HT-29 (cell line): ENCODE measurements around the gene TAGLN2. TPM values are rescaled to one million over a fixed set of nuclear protein-coding genes. Genes with fewer than 3 reads are reported as not detected.
"Not testable (repeated sequence)": the region's sequence is repeated elsewhere in the genome, so short reads cannot be mapped to it uniquely, and the experiment has no call there.

Experiments
- DNase-seq: peaks from one replicate; pipeline ENCODE4 v3.0.0-alpha.2; 2015; ENCODE audit warnings: low spot score
- total RNA-seq: library from RNA; depleted of rRNA; stranded (reverse); fragments of >200 nt; shearing (Covaris generic); gene quantifications from 2 replicates; pipeline ENCODE4 v1.2.3, GENCODE V29; 2014

TAGLN2 gene
- total RNA-seq, 1 experiment from 2014 or later, result 828 TPM

- no peak for DNase-seq
These were observed 2.6 kb downstream of the TAGLN2 start for GRCh38 chr1:159922511-159923202.

DNA sequence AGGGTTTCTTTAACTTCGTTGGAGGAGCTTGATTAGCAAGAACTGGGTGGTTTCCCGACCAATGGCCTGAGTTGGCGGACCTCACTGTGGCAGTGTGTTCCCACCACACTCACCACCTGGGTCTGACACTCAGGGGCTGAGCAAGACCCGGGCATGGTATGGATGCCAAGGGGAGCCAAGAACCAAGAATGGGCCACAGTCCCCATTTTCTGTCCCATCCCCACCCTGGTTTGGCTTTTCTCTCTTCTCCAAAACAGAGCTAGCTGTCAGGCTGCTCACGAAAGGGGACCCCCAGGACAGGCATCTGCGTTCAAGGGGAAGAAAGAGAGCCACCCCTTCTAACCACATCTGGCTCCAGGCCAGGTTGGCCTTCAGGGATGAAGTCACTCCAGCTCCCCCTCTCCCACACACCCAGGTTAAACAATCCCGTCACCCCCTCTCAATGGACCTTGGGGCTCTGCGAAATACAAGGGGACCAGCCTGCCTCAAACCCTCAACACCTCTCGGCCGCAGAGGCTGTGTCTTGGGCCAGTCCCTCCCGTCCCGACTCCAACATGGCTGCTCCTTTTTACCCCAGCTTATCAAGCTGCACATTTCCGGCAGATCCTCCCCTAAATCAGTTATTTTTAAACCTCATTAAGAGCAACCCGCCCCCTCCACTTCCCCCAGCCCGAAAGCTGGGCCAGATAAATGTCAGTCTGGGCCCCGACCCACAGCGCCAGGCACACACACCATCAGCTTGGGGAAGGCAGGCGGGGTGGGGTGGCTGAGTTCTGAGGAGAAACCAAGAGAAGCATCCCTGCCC lies 3.4 kb downstream of the TAGLN2 start:
- DNase-seq, result peak; percentile 8

GRCh38 chr1:159921251-159921650 lies 4.1 kb downstream of the TAGLN2 start:
- no peak for DNase-seq

DNA sequence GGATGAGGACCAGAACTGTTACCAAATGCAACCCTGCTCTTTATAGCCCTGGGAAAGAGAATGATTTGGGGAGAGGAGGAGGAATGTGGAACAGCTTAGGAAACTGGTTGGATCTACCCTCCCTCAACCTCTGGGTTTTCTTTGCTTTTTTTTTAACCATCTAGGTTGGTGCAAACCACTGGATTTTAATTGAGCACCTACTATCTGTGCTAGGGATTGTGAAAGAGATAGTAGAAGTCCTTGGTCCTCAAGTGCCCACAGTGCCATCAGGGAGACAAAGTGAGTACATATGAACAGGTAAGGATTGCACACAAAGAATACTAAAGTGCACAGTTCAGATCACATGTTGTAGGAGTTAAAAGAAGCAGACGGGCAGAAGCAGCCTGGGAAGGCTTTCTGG lies 4.7 kb downstream of the TAGLN2 start:
- no peak for DNase-seq

DNA sequence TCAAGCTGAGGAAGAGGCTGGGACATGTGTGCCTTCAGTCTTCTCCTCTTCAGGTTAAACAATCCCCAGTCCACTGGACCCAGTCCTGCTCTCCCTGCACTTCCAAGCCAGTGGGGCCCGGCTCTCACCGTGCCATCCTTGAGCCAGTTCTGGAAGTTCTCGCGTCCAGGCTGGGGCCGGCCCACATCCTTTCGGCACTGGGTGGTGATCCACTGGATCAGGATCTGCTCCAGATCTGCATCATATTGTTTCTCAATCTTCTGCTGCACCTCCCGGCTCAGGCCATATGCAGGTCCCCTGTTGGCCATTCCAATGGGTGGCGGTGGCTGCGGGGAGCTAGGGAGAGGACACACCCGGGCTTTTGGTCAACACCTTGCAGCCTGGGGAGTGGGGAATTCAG lies 5.1 kb downstream of the TAGLN2 start:
- no peak for DNase-seq

DNA sequence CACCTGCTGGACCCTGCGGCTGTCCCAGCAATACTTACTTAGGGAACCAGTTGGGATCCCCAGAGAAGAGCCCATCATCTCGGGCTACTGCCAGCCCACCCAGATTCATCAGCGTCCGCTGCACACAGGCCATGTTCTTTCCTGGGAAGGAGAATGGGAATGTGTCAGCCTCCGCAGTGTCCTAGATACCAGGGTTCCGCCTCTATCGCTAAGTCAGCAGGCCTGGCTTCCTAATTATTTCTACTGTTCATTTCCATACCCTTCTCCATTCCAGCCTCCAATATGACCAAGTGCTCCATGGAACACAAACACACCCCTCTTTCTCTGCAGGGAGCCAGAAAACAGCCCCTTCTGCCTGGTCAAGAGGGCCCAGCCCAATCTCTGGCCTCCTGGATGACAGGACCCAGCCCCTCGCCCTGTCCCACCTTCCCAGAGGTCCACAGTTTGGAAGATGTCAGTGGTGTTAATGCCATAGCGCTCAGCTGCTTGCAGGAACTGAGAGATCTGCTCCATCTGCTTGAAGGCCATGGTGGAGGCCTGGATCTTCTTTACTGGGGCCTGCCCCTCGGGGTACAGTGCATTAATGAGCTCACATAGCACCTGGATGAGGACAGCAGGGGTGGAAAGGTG lies 6.0 kb downstream of the TAGLN2 start:
- DNase-seq, result no peak

- no peak for DNase-seq
These were observed 6.7 kb downstream of the TAGLN2 start for GRCh38 chr1:159918352-159919200.

GRCh38 chr1:159917533-159918351 lies 7.6 kb downstream of the TAGLN2 start:
- no peak for DNase-seq

GRCh38 chr1:159916242-159917051 lies 8.9 kb downstream of the TAGLN2 start:
- DNase-seq, result peak; percentile 71

DNA sequence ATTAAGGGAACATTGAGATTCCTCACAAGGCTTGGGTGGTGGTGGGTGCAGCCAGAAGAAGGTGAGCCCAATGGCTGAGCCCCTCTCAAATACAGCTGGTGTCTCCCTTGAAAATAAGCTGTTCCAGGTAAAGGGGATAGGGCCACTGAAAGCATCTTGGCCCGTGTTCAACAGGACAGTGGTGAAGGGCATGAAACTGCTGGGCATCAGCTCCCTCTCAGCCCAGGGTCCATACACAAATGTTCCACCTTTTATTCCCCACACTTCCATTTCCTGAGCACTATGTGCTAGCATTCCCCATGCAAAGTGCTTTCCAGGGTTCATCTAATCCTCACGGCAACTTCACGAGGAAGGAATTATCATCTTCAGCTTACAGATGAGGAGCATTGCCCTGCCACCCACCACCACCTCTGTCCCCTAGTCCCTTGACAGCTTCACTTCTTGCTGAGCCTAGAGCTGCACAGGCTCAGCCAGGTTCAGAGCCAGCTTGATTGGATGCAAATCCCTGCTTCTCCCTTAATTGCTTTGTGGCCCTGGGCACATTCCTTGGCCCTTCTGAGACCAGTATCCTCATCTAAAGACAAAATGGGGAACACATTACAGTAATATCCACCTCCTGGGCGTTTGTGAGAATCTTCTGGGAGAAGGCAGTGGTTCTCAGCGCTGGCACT lies 9.6 kb downstream of the TAGLN2 start:
- DNase-seq, result no peak

DNA sequence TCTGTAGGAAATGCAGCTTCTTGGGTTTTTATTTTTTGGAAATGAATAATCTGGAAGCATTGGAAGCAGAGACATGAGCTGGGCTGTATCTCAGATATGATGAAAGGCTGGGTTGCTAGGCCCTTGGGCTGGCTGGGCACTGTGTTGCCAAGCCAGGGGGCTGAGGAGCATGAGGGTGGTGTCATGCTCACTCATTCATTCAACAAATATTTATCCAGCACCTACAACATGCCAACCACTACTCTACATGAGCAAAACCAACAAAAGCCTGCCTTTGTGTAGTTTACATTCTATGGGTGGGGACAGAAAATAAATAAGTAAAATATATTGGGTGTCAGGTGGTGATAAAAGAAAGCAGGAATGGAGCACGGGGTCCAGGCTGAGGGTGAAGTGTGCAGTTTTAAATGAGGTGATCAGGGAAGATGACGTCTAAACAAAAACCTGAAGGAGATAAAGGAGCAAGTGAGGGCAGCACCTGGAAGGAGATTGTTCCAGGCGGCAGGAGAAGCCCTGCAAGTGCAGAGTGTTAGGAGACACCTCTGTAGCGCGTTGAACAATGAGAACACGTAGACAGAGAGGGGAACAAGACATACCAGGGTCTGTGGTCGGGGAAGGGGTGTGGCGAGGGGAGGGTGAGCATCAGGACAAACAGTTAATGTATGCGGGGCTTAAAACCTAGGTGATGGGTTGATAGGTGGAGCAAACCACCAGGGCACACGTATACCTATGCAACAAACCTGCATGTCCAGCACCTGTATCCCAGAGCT lies 10.9 kb downstream of the TAGLN2 start:
- DNase-seq, result peak; percentile 76

DNA sequence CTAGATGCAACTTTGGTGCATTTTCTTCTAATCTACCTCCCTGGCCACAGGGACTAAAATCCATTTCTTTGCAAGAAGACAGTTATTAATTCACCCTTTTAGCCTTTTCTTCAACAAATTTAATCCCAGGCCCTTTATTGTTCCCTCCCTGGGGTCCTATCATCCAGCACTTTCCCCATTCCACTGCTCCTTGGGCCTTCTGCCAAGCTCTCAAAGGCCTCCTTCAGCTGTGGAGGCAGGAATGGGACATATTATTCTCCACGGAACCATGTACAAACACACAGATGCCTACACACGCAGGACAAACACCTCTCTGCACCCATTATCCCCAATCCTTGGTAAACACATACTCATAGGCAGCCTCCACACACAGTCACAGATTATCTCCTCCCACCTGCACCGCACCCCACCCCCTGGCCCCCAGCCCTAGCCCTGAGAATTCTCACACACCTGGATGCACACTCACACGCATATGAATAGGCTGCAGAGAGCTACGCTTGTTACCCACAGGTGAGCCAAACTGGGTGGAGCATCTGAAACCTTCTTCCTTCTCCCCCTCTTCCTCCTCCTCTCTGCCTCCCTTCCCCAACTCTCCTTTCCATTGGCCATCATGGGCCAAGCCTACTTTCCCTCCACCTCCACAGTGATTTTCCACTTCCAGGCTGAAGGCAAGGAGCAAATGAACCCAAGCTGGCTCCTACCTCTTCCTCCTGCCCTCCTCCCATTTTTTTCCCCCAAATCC lies 11.7 kb downstream of the TAGLN2 start:
- peak; percentile 89 for DNase-seq

GRCh38 chr1:159911326-159912070 lies 13.8 kb downstream of the TAGLN2 start:
- DNase-seq, result peak; percentile 35

DNA sequence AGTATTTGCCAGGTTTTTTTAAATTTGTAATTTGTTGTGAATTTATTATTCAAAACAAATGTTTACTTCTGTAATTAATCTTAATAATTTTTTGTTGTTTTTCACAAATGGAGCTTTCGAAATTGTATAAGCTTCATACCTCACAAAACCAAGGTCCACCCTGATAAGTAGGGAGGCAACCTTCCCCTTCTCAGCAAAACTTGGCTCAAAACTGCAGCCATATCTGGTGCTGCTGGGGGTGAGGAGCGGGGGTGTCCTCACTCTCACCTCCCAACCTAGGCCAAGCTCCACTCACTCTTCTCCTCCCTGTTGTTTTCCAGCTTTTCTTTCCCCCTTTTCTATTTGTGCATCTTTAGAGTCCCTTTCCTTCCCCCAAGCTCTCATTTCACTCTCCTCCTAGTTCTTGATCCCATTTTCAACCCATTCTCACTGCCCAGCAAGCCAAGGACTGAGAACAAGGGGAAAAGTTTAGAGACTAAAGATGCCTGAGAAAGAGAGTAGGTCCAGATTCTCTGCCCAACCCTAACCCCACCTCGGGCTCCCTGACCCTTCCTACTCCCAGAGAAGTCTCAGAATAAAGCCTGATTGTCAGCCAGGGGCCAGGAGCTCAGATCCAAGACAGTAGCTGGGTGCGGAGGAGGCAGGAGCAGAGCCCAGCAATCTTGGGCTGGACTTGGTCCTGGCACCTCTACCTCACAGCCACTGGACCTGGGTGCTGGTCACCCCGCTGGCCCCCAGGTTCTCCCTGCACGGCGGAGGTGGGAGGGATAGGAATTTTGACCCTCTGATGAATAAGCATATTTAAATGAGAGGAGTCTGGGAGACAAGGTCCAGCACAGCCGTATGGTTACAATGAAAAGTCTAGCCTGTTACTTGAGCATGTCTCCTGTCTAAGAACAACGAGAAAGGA lies 17.0 kb downstream of the TAGLN2 start:
- peak; percentile 1 for DNase-seq

DNA sequence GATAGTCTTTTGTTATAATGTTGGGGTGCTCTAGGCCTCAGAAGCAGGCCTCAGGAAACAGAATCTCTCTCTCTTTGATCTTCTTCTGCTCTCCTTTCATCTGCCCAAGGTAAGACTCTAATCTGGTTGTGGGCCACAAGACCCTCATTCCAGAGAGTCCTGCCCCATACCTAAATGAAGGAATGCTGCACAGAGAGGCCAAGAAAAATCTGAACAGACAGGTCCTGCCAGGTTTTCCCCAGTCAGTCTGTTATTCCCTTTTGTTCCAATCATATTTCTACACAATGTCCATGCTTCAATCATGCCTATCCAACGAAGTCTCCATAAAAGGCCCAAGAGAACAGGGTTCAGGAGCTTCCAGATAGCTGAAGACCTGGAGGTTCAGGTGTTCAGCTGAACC lies 18.3 kb downstream of the TAGLN2 start:
- peak; percentile 45 for DNase-seq

DNA sequence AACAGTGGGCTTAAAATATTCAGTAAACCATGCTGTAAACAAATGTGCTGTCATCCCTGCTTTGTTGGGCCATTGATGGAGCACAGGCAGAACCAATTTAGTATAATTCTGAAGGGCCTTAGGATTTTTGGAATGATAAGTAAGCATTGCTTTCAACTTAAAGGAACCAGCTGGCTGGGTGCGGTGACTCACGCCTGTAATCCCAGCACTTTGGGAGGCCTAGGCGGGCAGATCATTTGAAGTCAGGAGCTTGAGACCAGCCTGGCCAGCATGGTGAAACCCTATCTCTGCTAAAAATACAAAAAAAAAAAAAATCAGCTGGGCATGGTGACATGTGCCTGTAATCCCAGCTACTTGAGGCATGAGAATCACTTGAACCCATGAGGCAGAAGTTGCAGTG lies 21.3 kb downstream of the TAGLN2 start:
- not testable (repeated sequence) for DNase-seq
